ENCODE measurements around the gene RAB10.

DNA sequence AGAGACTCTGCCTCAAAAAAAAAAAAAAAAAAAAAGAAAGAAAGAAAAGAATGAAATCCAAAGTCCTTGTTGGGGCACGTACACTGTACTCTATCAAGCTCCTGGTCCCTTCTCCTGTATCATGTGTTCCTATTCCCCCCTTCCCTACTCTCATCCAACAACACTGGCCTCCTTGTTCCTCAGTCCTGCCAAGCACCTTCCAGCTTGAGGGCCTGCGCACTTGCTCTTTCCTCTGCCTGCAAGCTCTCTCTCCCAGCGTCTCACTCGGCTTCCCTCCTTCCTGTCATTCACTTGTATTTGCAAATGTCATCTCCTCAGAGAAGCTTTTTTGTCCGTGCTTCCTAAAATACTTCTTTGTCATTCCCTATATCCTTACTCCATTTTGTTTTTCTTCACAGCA lies 40.8 kb upstream of the RAB10 start:
- TF ChIP-seq, protein P1, sequence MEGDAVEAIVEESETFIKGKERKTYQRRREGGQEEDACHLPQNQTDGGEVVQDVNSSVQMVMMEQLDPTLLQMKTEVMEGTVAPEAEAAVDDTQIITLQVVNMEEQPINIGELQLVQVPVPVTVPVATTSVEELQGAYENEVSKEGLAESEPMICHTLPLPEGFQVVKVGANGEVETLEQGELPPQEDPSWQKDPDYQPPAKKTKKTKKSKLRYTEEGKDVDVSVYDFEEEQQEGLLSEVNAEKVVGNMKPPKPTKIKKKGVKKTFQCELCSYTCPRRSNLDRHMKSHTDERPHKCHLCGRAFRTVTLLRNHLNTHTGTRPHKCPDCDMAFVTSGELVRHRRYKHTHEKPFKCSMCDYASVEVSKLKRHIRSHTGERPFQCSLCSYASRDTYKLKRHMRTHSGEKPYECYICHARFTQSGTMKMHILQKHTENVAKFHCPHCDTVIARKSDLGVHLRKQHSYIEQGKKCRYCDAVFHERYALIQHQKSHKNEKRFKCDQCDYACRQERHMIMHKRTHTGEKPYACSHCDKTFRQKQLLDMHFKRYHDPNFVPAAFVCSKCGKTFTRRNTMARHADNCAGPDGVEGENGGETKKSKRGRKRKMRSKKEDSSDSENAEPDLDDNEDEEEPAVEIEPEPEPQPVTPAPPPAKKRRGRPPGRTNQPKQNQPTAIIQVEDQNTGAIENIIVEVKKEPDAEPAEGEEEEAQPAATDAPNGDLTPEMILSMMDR (IDR thresholded peaks at IDR 0.05; ENCODE audit: poor library complexity), result no peak
- no peak for TF ChIP-seq EZH2phosphoT487 (IDR thresholded peaks at IDR 0.05; ENCODE audit: low read depth, severe bottlenecking, unreplicated experiment)

Data from hepatocyte (in vitro differentiated cells).